HG02970 (cell line): ENCODE results near the gene RNH1.

Source experiments
- ATAC-seq: cut with Tn5 transposase; IDR thresholded peaks from one replicate; pipeline ENCODE4 v1.9.1; 2021; ENCODE audit warnings: mild to moderate bottlenecking, moderate library complexity, moderate number of reproducible peaks; ENCODE audit not compliant: unreplicated experiment, low FRiP score

Gene RNH1

GRCh38 chr11:461626-462025, 45.4 kb downstream of the RNH1 start:
- ATAC-seq: no peak

- no peak for ATAC-seq
These were observed 46.5 kb downstream of the RNH1 start for GRCh38 chr11:460331-461199.

- ATAC-seq: no peak
These were observed 47.4 kb downstream of the RNH1 start for GRCh38 chr11:459511-460220.

GRCh38 chr11:457111-457760, 49.8 kb downstream of the RNH1 start:
- no peak for ATAC-seq

GRCh38 chr11:456533-456932, 50.5 kb downstream of the RNH1 start:
- ATAC-seq: no peak

GRCh38 chr11:455566-456147, 51.4 kb downstream of the RNH1 start:
- no peak for ATAC-seq

GRCh38 chr11:454801-455565, 52.1 kb downstream of the RNH1 start:
- ATAC-seq: no peak

- no peak for ATAC-seq
These were observed 53.0 kb downstream of the RNH1 start for GRCh38 chr11:454043-454442.

GRCh38 chr11:453564-453963, 53.5 kb downstream of the RNH1 start:
- no peak for ATAC-seq

GRCh38 chr11:452916-453527, 54.0 kb downstream of the RNH1 start:
- no peak for ATAC-seq

- ATAC-seq: no peak
These were observed 54.8 kb downstream of the RNH1 start for GRCh38 chr11:452203-452744.

GRCh38 chr11:451738-452137, 55.3 kb downstream of the RNH1 start:
- ATAC-seq: no peak

- ATAC-seq: no peak
These were observed 56.1 kb downstream of the RNH1 start for GRCh38 chr11:450809-451451.

- peak; percentile 61 for ATAC-seq
These were observed 56.9 kb downstream of the RNH1 start, which contains the start of gene PTDSS2 for GRCh38 chr11:449889-450808. TSS of gene PTDSS2 (plus strand) at chr11:450279. CDS start at chr11:450456, 177 bp downstream.

- ATAC-seq: peak; percentile 49
These were observed 58.9 kb downstream of the RNH1 start for GRCh38 chr11:447923-448731.

- ATAC-seq: no peak
These were observed 60.2 kb downstream of the RNH1 start for GRCh38 chr11:446891-447290.
